ENCODE data around the gene VPS18.

VPS18 gene

DNA sequence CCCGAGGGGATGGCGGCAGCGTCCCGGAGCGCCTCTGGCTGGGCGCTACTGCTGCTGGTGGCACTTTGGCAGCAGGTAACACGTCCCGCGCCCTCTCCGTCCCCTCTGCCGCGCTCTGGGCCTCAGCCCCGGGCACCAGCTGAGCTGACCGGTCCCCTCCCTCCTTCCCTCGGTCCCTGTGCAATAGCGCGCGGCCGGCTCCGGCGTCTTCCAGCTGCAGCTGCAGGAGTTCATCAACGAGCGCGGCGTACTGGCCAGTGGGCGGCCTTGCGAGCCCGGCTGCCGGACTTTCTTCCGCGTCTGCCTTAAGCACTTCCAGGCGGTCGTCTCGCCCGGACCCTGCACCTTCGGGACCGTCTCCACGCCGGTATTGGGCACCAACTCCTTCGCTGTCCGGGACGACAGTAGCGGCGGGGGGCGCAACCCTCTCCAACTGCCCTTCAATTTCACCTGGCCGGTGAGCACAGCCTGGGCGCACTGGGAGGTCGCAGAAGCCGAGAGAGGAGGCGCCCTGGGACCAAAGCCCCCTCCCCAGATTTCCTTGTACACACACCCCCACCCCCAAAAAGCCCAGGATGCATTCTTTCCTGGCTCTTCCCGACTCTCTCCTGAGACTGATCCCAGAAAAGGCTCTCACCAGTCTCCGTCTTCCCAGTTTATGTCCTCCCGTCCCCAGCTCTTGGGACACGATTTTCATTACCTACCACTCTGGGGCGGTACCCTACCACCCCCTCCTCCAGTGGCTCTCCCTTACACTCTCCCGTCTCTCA is 35.6 kb downstream of the VPS18 start:
- no peak for TF ChIP-seq MYC (IDR thresholded peaks at IDR 0.05; ENCODE audit: low read depth, low read length)
- TF ChIP-seq POLR2A (IDR thresholded peaks at IDR 0.05; ENCODE audit: extremely low read depth, insufficient read length) = no peak
- TF ChIP-seq MAX (IDR thresholded peaks at IDR 0.05; ENCODE audit: low read depth, low read length) = no peak; the same call in 1 of the 2 replicates
- TF ChIP-seq, protein P1, sequence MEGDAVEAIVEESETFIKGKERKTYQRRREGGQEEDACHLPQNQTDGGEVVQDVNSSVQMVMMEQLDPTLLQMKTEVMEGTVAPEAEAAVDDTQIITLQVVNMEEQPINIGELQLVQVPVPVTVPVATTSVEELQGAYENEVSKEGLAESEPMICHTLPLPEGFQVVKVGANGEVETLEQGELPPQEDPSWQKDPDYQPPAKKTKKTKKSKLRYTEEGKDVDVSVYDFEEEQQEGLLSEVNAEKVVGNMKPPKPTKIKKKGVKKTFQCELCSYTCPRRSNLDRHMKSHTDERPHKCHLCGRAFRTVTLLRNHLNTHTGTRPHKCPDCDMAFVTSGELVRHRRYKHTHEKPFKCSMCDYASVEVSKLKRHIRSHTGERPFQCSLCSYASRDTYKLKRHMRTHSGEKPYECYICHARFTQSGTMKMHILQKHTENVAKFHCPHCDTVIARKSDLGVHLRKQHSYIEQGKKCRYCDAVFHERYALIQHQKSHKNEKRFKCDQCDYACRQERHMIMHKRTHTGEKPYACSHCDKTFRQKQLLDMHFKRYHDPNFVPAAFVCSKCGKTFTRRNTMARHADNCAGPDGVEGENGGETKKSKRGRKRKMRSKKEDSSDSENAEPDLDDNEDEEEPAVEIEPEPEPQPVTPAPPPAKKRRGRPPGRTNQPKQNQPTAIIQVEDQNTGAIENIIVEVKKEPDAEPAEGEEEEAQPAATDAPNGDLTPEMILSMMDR (IDR thresholded peaks at IDR 0.05; ENCODE audit: low read depth, low read length) = no peak
- DNase-seq (ENCODE audit: low read depth) = peak; percentile 74
- H3K4me3 ChIP-seq (ENCODE audit: low read depth, low read length) = peak overlapping the region; percentile 50

DNA sequence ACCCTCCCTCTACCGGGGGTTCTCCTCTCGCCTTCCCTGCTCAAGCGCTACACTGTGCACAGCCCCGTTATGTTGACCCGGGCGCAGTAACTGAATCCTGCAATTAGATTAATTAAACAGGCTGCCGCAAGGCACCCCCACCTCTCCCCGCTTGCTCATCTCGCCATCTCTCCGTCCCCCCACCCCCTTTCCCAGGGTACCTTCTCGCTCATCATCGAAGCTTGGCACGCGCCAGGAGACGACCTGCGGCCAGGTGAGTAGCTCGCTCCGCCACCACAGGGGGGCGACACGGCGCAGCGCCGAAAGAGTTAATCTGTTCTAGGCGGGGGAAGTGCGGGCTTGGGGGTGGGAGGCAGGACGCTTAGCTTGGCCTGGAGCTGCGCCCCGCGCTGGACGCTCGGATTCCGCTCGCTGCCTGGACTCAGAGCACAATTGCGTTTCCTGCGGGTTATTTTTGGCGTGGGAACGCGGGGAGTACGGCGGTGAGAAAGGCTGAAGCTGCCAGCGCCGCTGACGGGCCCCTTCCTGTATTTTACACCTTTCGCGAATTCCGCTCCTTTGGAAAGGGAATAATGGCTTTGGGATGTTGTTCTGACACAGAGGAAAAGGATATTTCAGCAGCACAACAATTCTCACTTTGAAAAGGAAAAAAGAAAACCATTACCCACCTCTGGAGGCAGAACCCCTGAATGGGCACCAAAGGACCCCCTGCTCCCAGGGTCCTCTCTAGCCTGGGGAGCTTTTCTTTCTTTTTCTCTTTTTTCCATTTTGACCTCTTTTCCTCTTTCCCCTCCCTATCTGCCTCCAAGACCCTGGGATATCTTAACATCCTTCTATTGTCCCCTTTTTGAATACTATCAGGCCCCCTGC is 36.4 kb downstream of the VPS18 start:
- TF ChIP-seq, protein P1 (IDR thresholded peaks at IDR 0.05; ENCODE audit: low read depth, low read length) = peak; percentile 39
- no peak for TF ChIP-seq MYC (IDR thresholded peaks at IDR 0.05; ENCODE audit: low read depth, low read length)
- DNase-seq (ENCODE audit: low read depth) = peak; percentile 63
- peak overlapping the region; percentile 50 for H3K4me3 ChIP-seq (ENCODE audit: low read depth, low read length)

GRCh38 chr15:40931300-40932142 is 37.3 kb downstream of the VPS18 start:
- TF ChIP-seq MAX (IDR thresholded peaks at IDR 0.05; ENCODE audit: low read depth, low read length) (no peak), POLR2A (IDR thresholded peaks at IDR 0.05; ENCODE audit: extremely low read depth, insufficient read length) (no peak), MYC (IDR thresholded peaks at IDR 0.05; ENCODE audit: low read depth, low read length) (no peak)
- TF ChIP-seq, protein P1 (IDR thresholded peaks at IDR 0.05; ENCODE audit: low read depth, low read length) = no peak
- no peak for DNase-seq (ENCODE audit: low read depth)
- H3K4me3 ChIP-seq (ENCODE audit: low read depth, low read length) = no peak overlapping the region

- TF ChIP-seq POLR2A (IDR thresholded peaks at IDR 0.05; ENCODE audit: extremely low read depth, insufficient read length) (peak; percentile 26), MAX (IDR thresholded peaks at IDR 0.05; ENCODE audit: low read depth, low read length) (0 out of 2 replicates have a peak, but pooled peaks have one; percentile 33)
- TF ChIP-seq, protein P1 (IDR thresholded peaks at IDR 0.05; ENCODE audit: low read depth, low read length) = no peak
- DNase-seq (ENCODE audit: low read depth) = peak; percentile 89
- H3K4me3 ChIP-seq (ENCODE audit: low read depth, low read length) = no peak overlapping the region
Measured at GRCh38 chr15:40932156-40932555, 37.9 kb downstream of the VPS18 start.

DNA sequence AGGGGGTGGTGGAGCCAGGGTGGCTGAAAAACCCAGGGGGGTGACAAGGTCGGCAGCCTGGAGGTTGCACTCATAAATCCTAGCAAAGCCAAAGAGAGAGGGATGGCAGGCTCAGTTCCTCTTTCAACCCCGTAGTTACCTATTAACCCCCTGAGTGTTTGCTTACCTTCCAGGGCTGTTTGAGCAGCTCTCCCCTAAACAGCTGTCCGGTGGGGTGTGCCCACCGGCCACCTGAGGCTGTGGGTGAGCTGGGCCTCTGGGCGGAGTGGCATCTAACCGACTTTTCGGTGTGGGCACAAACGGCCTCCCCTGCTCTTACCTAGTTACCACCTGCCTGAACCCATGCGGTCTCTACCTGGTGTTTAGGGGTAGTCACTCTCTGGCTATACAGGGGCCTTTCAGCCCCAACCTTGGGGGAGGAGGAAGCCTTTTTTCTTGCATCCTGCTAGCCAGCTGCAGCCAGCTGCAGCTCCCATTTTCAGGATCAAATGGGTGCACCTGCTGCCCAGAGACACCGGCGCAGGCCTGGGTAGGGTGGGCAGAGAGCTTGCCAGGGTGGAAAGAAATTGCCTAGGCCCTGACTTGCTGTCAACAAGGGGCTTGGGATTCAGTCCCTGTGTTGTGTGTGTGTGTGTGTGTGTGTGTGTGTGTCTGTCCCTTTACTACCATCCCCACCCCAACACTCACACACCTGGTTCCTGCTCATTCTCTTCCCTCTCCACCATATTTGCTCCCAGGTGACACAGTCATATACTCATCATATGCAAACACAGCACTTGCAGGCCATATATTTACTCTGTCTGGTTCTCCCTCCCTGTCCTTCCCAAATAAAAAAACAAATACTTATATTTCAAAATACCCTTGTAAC is 38.6 kb downstream of the VPS18 start:
- no peak for DNase-seq (ENCODE audit: low read depth)
- TF ChIP-seq MYC (IDR thresholded peaks at IDR 0.05; ENCODE audit: low read depth, low read length) (no peak), MAX (IDR thresholded peaks at IDR 0.05; ENCODE audit: low read depth, low read length) (no peak), POLR2A (IDR thresholded peaks at IDR 0.05; ENCODE audit: extremely low read depth, insufficient read length) (no peak)
- TF ChIP-seq, protein P1 (IDR thresholded peaks at IDR 0.05; ENCODE audit: low read depth, low read length) = no peak
- no peak overlapping the region for H3K4me3 ChIP-seq (ENCODE audit: low read depth, low read length)
